ENCODE results near the gene PEX14. TPM values are rescaled to one million over a fixed set of nuclear protein-coding genes. Genes with fewer than 3 reads are reported as not detected.

Gene PEX14
- total RNA-seq, 6 experiments from 2014 or later = 10.5 to 26.5 (median 16.5) TPM

DNA sequence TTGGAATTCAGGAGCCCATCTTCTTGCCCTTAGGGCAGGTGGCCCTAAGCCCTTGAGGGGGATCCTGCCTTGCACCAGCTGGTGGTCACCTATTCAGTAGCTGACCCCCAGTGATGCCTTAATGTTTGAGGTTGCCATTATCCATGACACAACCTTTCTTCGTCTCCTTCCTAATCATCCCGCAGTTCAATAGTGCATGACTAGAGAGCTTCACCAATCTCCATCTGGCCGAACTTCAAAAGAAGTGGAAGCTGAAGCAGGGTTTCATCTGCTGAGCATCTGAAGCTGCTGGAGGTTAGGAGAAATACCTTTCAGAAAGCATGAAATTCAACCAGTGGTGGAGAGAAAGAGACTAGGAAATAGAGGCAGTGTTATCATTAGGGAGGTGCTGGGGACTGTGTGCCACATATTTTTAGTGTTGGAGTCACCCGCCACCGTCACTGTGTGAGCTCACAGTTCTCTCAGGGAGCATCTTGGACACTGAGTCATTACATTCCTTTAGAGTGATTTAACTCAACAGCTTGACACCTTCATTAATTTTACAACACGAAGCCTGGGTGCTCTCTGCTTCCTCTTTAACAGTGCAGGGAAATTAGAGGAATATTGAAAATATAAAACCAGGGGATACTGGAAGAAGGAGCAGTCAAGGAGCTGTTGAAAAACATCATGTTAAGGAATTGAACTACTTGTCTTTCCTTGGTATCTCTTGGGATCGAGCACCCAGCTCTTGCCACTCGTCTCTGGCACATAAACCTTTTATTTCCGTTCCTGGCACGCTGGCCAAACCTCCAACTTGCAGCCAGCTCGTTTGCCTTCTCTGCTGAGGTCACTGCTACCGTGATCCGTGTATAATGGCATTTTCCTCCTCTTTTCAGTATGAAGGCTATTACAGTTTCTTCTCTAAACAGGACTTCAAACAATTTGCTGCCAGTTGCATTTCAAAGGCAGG is 53.6 kb downstream of the PEX14 start:
- no peaks in the 10 kb centered on the region for H3K27me3 ChIP-seq
- no peak overlapping the region for H3K4me3 ChIP-seq
- peaks cover 0 to 29% (median 9%) of the 10 kb centered on the region in 4 donors for H3K4me1 ChIP-seq
- intact Hi-C loops (cut with DNase I) = no loop called here
- DNase-seq (peak in 1 of 3 donors; percentile 57), ATAC-seq (peak; percentile 60 to 86 (median 68))
- WGBS (ENCODE audit: insufficient coverage, low coverage, low lambda C conversion rate, missing lambda C conversion rate) = 43% methylated on average over 12 of the region's 13 CpGs
- no peaks in the 10 kb centered on the region for H3K36me3 ChIP-seq
- H3K27ac ChIP-seq = peak overlapping the region in 1 of 3 donors; percentile 27
- no peak for TF ChIP-seq POLR2A (IDR thresholded peaks at IDR 0.05)
- TF ChIP-seq, protein P1, sequence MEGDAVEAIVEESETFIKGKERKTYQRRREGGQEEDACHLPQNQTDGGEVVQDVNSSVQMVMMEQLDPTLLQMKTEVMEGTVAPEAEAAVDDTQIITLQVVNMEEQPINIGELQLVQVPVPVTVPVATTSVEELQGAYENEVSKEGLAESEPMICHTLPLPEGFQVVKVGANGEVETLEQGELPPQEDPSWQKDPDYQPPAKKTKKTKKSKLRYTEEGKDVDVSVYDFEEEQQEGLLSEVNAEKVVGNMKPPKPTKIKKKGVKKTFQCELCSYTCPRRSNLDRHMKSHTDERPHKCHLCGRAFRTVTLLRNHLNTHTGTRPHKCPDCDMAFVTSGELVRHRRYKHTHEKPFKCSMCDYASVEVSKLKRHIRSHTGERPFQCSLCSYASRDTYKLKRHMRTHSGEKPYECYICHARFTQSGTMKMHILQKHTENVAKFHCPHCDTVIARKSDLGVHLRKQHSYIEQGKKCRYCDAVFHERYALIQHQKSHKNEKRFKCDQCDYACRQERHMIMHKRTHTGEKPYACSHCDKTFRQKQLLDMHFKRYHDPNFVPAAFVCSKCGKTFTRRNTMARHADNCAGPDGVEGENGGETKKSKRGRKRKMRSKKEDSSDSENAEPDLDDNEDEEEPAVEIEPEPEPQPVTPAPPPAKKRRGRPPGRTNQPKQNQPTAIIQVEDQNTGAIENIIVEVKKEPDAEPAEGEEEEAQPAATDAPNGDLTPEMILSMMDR (IDR thresholded peaks at IDR 0.05) = no peak
- no peaks in the 10 kb centered on the region for H3K9me3 ChIP-seq

DNA sequence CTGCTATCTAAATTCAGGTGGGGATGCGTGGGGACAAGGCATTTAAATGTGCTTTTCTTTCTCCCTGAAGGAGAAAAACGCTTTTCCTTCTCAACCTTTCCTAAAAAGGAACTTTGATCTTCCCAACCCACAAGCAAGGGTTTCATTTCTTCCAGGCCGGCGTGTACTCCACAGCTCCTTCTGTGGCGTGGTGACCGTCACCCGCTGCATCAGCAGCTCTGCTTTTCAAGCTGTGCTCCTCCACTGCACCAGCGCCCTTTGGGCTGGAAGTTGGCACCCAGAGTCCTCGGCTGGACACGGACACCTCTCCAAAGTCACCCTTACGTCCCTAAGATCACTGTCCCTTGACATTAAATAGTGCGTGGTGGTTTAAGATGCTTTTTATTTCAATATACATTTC is 54.3 kb downstream of the PEX14 start:
- peaks cover 0 to 26% (median 8%) of the 10 kb centered on the region in 4 donors for H3K4me1 ChIP-seq
- no peak for DNase-seq
- H3K27ac ChIP-seq = no peak overlapping the region
- H3K4me3 ChIP-seq = no peak overlapping the region
- TF ChIP-seq, protein P1 (IDR thresholded peaks at IDR 0.05) = no peak
- TF ChIP-seq POLR2A (IDR thresholded peaks at IDR 0.05) = no peak
- intact Hi-C loops (cut with DNase I) = no loop called here
- H3K27me3 ChIP-seq = no peaks in the 10 kb centered on the region
- no peaks in the 10 kb centered on the region for H3K36me3 ChIP-seq
- H3K9me3 ChIP-seq = no peaks in the 10 kb centered on the region
- 80% methylated on average over 12 of the region's 12 CpGs for WGBS (ENCODE audit: insufficient coverage, low coverage, low lambda C conversion rate, missing lambda C conversion rate)
- no peak for ATAC-seq

DNA sequence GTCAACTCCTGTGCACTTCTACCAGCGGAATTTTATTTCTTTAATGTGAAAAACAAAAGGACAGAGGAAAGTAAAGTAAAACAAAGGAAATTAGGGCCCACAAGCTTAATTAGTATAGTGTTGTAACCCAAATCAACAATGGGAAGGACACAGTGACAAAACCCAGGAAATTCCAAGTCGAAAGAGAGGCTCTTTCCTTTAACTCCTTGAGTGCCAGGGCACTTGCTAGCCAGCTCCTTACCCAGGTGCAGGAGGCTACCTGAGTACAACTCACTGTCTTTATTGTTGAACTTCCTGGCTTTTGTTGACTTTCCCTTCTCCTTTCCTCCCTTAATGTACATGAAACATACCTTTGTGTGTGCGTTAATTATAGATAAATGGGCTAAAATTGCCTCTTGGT is 55.0 kb downstream of the PEX14 start:
- intact Hi-C loops (cut with DNase I) = no loop called here
- Histone ChIP-seq H3K27me3 (no peaks in the 10 kb centered on the region), H3K4me3 (no peak overlapping the region), H3K36me3 (no peaks in the 10 kb centered on the region), H3K27ac (no peak overlapping the region), H3K9me3 (no peaks in the 10 kb centered on the region), H3K4me1 (peaks cover 0 to 26% (median 8%) of the 10 kb centered on the region in 4 donors)
- WGBS (ENCODE audit: insufficient coverage, low coverage, low lambda C conversion rate, missing lambda C conversion rate) = 37% methylated on average over 3 of the region's 3 CpGs
- DNase-seq (no peak), ATAC-seq (no peak)
- TF ChIP-seq, protein P1 (IDR thresholded peaks at IDR 0.05) = no peak
- TF ChIP-seq POLR2A (IDR thresholded peaks at IDR 0.05) = no peak

DNA sequence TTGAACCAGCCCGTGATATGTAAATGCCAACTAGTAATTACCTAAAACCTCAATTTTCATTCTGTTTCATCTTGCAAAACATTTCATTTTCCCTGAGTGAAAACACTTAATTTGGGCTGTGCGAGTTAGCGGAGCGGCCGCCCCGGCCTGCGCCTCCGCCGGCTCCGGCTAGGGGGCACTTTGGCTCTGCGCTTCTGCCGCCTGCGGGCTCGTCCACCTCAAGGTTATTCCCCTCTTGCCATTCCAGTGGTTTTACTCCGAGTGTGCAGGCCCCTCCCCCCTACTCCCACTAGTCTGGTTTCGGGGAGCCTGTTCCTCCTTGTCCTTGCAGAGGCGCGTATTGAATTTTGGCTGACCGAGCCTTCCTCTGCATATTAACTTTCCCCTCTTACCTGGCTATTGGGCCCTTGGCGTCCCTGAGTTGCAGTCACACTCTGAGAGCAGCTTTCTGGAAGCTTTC is 55.6 kb downstream of the PEX14 start:
- Histone ChIP-seq H3K4me1 (peaks cover 0 to 26% (median 8%) of the 10 kb centered on the region in 4 donors), H3K36me3 (no peaks in the 10 kb centered on the region), H3K9me3 (no peaks in the 10 kb centered on the region), H3K27ac (no peak overlapping the region), H3K27me3 (no peaks in the 10 kb centered on the region), H3K4me3 (no peak overlapping the region)
- DNase-seq = peak; percentile 65 to 70 (median 68)
- ATAC-seq = peak; percentile 84 to 97 (median 92)
- TF ChIP-seq POLR2A (IDR thresholded peaks at IDR 0.05) = no peak
- TF ChIP-seq, protein P1 (IDR thresholded peaks at IDR 0.05) = peak; percentile 75 to 89 (median 82)
- intact Hi-C loops (cut with DNase I) = no loop called here
- 13% methylated on average over 20 of the region's 20 CpGs for WGBS (ENCODE audit: insufficient coverage, low coverage, low lambda C conversion rate, missing lambda C conversion rate)
